CMK (cell line): ENCODE results near the gene MDGA2.
A peak's percentile ranks its signal among the peaks of the same experiment; 100 is the strongest.
"Not testable (repeated sequence)": the region's sequence is repeated elsewhere in the genome, so short reads cannot be mapped to it uniquely, and the experiment has no call there.

Experiments
- DNase-seq: peaks from one replicate; pipeline ENCODE4 v3.0.0-alpha.2; 2010; ENCODE audit warnings: low read depth

MDGA2 gene

DNA sequence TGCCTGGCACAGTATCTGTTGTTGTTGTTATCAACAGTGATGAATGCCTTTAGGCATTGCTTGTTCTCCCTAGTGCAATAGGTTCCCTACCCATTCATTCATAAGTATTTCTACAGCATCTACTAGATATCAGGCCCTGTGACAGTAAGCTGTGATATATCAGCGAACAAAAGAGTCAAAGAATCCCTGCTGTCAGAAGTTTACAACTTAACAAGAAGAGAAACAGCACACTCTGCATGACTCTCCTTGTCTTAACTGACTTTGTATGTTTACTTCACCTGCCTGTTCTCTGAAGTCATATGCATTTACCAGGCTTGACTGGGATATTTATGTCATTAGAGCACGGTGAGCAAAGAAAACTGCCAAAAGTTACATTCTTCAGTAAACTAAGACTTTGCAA is 571.6 kb downstream of the MDGA2 start:
- DNase-seq = no peak

DNA sequence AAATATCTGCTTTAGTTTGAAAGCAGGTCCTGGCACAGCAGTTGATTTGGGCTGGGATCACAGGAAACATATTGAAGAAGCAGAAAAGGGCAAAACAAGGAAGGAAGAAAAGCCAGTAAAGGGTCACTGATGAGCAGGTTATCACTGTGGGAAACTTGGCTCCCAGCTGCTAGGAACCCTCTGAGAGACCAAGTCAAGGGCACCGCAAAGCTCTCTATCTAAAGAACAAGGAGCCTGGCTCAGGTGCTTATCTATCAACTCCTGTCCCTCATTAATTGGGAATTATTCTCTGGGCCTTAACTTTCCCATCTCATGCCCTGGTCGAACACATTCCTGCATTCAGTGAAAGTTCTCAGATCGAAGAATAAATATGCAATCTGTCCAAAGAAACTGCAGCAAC is 572.9 kb downstream of the MDGA2 start:
- no peak for DNase-seq

DNA sequence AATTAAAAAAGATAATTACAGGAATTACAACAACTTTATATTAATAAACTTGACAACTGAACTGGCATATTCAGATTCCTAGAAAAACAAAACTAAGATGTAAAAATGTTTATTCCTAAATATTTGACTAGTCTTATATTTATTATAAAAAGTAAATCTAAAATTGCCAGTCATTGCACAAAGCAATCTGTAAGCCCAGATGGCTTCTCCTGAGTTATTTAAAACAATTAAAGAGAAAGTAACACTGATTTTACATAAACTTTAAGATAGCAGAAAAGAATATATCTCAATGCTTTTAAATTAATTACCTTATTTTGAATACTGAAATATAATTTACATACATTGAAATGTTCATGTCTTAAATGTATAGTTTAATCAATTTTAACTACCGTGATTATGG is 589.7 kb downstream of the MDGA2 start:
- DNase-seq = no peak

DNA sequence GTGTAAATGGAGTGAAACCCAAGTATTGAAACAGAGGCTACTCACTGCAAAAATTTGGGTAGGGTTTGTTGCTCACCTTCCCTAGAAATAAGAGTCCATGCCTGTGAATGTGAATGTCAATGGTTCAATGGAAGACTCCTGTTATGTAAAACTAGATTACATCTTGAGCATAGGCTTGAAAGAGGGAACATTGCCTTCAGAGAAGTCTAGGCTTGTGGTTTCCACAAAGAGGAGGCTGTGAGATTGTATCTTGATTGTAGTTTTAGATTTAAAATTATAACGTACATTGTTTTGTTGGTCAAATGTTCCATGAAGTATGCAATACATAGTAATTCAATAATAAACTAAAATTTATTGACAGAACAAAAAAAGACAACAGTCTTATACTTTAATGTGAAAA is 610.1 kb downstream of the MDGA2 start:
- DNase-seq = no peak

- no peak for DNase-seq
Observed at GRCh38 chr14:47060050-47060449, 615.4 kb downstream of the MDGA2 start.

GRCh38 chr14:47057364-47057763 is 618.0 kb downstream of the MDGA2 start:
- no peak for DNase-seq

- no peak for DNase-seq
Observed at GRCh38 chr14:47044841-47045240, 630.6 kb downstream of the MDGA2 start.

- DNase-seq = peak; percentile 44
Observed at GRCh38 chr14:47040550-47040949, 634.9 kb downstream of the MDGA2 start.

- DNase-seq = peak; percentile 14
Observed at GRCh38 chr14:47039336-47039735, 636.1 kb downstream of the MDGA2 start.

DNA sequence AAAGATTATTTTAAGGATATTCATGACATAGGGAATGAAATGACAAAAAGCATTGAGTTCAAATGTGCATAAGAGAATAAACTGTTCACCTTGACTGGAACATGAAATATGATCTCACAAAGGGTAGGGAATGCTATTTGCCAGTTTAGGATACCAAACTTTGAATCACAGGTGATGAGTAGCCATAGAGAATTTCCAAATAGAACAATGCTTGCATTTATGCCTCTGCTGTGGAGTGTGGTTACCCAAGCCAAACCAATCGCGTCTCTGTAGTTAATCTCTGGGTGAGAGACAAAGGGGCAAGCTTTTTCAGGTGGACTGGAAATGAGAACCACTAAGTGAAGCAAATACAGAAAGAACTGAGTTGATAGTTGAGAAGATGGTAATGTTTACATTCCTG is 652.7 kb downstream of the MDGA2 start:
- no peak for DNase-seq

GRCh38 chr14:47020500-47020899 is 654.9 kb downstream of the MDGA2 start:
- no peak for DNase-seq

DNA sequence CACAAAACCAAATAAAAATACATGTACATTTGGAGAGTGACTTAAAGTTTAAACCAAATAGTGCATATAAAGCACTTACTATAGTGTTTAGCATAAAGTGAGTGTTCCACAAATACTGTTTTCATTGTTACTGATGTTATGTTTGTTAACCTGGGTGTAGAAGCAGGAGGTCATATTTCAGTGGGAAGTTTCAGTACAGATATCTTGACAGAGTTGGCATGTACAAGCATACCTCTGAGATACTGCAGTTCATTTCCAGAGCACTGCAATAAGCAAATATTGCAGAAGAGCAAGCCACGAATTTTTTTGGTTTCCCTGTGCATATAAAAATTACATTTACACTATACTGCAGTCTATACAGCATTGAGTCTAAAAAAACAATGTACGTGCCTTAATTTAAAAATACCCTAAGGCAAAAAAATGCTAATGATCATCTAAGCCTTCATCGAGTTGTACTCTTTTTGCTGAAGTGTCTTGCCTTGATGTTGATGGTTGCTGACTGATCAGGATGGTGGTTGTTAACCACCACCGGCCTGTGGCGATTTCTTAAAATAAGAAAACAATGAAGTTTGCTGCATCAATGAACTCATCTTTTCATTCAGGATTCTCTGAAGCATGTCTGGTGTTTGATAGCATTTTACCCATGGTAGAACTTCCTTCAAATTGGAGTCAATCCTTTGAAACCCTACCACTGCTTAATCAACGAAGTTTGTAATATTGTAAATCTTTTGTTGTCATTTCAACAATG is 662.7 kb downstream of the MDGA2 start:
- no peak for DNase-seq

- no peak for DNase-seq
Observed at GRCh38 chr14:47009615-47010014, 665.8 kb downstream of the MDGA2 start.

DNA sequence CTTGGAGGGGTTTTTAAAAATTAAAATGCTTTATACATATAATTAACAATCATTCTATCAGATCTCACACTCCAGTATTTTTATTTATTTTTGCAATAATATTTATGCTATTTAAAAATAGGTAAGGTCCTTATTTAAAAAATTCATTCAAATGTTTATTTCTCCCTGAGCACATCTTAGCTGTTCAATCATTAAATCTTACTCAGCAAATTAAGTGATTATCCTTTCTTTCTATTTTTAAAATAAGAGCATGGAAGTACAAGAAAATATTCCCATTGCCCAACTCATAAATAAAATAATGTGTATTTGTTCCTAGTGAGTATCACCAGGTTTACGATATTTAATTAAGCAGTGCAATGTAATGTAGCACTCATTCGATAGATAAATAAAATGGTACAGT is 666.7 kb downstream of the MDGA2 start:
- no peak for DNase-seq

- DNase-seq = no peak
Observed at GRCh38 chr14:46999661-47000060, 675.7 kb downstream of the MDGA2 start.

GRCh38 chr14:46989566-46989965 is 685.8 kb downstream of the MDGA2 start:
- DNase-seq = no peak

DNA sequence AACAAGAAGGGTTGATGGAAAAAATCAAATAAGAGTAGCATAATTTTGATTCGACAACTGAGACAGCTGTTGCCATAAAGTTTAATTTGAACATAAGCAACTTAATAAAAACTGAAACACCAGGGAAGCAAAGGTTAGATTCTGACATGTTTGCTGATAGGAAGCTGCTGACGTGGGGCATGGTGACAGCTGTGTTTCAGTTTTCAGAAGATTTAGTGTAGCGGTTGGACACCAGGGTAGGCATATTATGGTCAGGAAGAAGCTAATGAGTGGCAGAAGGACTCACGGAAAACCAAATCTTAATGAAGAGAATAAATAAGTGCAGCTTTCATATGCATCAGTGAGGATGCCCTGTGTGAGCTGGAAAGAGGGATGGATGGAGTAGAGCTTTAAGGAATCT is 687.1 kb downstream of the MDGA2 start:
- DNase-seq = no peak

- DNase-seq = no peak
Observed at GRCh38 chr14:46985529-46986380, 689.6 kb downstream of the MDGA2 start.

DNA sequence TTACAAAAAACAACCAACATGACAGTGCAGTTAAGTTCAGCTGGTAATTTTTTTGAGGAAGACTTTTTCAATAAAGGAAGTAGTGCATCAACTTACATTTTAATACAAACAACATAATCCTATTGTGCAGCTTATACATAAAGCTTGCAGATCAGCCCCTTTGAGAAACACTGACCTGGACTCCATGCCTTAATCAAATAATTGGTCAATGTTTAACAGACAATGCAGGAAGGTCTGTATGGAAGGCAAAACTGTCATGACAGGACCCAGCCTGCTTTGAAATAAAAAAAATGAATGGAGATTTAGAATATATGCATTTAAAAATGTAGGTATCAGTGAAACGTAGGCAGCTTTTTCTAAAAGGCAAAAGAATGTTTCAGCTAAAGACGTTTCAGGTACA is 702.1 kb downstream of the MDGA2 start:
- no peak for DNase-seq

- no peak for DNase-seq
Observed at GRCh38 chr14:46964378-46964777, 711.0 kb downstream of the MDGA2 start.

DNA sequence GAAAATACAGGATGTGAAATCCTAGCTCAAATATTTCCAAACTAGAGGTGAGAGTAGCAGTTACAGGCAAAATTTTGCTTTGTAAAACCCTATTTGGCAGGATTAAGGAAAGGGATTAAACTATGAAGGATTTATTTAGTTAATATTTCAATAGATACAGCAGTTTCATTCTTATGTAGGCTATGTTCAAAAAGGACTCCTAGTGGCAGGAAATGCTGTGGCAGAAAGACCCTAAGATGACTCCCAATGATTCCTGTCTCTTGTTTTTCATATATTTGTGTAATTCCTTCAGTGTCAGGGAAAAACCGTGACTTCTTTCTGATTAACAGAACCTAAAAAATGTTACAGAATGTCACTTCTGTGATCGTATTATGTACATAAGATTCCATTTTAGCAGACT is 724.3 kb downstream of the MDGA2 start:
- DNase-seq = no peak

DNA sequence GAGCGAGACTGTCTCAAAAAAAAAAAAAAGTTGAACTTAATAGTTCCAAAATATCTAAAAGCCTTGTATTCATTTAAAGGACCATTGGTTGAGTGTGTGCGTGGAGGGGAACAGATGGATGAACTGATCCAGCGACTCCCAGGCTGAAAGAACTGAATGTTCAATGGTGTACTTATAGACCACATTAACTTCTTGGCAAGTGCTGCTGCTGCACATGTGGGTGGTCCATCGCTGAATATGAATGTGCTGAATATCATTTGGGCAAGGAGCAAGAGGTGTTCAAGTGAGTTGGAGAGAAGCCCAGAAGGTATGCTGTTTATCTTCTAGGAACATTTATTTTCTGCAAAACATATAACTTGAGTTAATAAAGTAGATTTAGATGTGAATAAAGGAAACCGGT is 734.8 kb downstream of the MDGA2 start:
- no peak for DNase-seq

DNA sequence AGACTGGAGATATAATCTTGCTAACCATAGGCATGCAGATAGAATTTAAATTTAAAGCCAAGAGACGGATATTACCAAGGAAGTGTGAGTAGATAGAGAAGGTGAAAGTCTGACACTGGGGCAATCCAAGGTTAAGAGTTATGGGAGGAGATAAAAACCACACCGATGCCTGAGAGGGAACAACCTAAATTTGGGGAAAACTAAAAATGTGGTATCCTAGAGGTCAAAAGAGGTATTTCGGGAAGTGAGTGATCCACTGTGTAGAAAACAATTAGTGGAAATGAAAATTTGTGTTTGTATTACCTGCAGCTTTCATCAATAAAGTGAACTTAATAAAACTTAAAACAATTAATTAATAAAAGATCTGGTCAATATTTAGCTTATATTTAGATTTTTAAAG is 754.9 kb downstream of the MDGA2 start:
- DNase-seq = no peak

DNA sequence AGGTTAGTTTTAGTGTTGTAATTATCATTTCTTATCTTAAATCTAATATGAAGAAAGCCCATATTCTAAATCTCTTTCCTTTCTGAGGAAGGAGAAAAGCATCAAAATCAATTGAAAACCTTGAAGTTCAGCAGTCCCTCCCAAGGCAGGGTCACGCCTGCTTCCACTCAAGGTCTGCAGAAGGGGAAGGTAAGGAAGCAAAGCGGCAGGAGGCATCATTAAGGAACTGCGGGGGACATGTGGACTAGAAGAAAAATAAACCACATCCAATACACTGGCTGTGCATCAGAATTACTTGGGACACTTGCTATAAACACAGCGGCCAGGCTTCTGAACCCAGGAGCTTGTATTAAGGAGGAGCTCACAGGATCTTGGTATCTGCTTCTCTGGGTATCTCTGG is 759.9 kb downstream of the MDGA2 start:
- DNase-seq = not testable (repeated sequence)
